Mucosa of descending colon (tissue), 3 donors: ENCODE results near the gene RAP1GDS1. TPM values are rescaled to one million over a fixed set of nuclear protein-coding genes. Genes with fewer than 3 reads are reported as not detected.

ENCODE experiments used
- ATAC-seq: fragments of 200-7000 bp; cut with Tn5 transposase; one replicate; pipeline ENCODE4 v1.9.1; 2020; ENCODE audit warnings: mild to moderate bottlenecking, moderate library complexity
- DNase-seq, 3 donors: peaks; one replicate each; pipeline ENCODE4 v3.0.0-alpha.2; 2020
- H3K36me3 ChIP-seq: fragments of 200-600 bp; one replicate; pipeline ENCODE4 v1.8.0; 2021; ENCODE audit warnings: low read depth, mild to moderate bottlenecking
- H3K4me1 ChIP-seq: fragments of 200-600 bp; one replicate; pipeline ENCODE4 v1.8.0; 2021; ENCODE audit warnings: low read depth, mild to moderate bottlenecking
- H3K4me3 ChIP-seq: fragments of 200-600 bp; one replicate; pipeline ENCODE4 v1.8.0; 2021; ENCODE audit warnings: mild to moderate bottlenecking
- H3K9me3 ChIP-seq: fragments of 200-600 bp; one replicate; pipeline ENCODE4 v1.8.0; 2021; ENCODE audit warnings: mild to moderate bottlenecking
- CTCF ChIP-seq: fragments of 200-600 bp; IDR thresholded peaks from one replicate; pipeline ENCODE4 v1.8.0; 2022; ENCODE audit warnings: antibody characterized with exemption, mild to moderate bottlenecking
- intact Hi-C, 2 donors: fragments of 100-400 bp; cut with DNase I in 1 of 2; cut with micrococcal nuclease in 1 of 2; formaldehyde crosslinking; loops; one replicate each; pipeline versions ENCODE4 v1.11.0 to v1.11.1; 2022; cut with DNase I, micrococcal nuclease
- total RNA-seq, 3 donors: library from RNA; stranded (reverse); fragmentation: NEBNext Ultra II Directional in 2 of 3; extraction: Animal tissue kit (Norgen Biotek cat#: 25700) in 2 of 3; gene quantifications; one replicate each; pipeline versions ENCODE4 v1.2.1 to v1.2.4, GENCODE V29; 2021 to 2023
- donor health status: DM: no; HTN: no; CAD: no; lungs with moderate emphysema.
- donor health status: DM: no; HTN: no; CAD: no.
- donor health status: DM: no; HTN: yes; CAD: no.

RAP1GDS1 gene
- total RNA-seq, 3 donors from 2014 or later: 28.4 to 37.5 (median 33.3) TPM

- Histone ChIP-seq H3K4me3 (no peak overlapping the region), H3K36me3 (no peaks in the 10 kb centered on the region), H3K4me1 (no peaks in the 10 kb centered on the region), H3K9me3 (no peaks in the 10 kb centered on the region)
- intact Hi-C loops: no loop called here
- no peak for ATAC-seq
- DNase-seq: no peak
- TF ChIP-seq CTCF: no peak
Observed at GRCh38 chr4:98381306-98381705, 120.1 kb downstream of the RAP1GDS1 start.

GRCh38 chr4:98383431-98384106 lies 122.4 kb downstream of the RAP1GDS1 start:
- H3K36me3 ChIP-seq: no peaks in the 10 kb centered on the region
- ATAC-seq: no peak
- no peak overlapping the region for H3K4me3 ChIP-seq
- no peak for DNase-seq
- no peaks in the 10 kb centered on the region for H3K4me1 ChIP-seq
- intact Hi-C loops: no loop called here
- no peaks in the 10 kb centered on the region for H3K9me3 ChIP-seq
- TF ChIP-seq CTCF: no peak

- no peak for DNase-seq
- TF ChIP-seq CTCF: no peak
Observed at GRCh38 chr4:98385831-98386230, 124.6 kb downstream of the RAP1GDS1 start.

GRCh38 chr4:98387345-98388026 lies 126.3 kb downstream of the RAP1GDS1 start:
- DNase-seq (no peak), ATAC-seq (no peak)
- no peaks in the 10 kb centered on the region for H3K4me1 ChIP-seq
- no peak overlapping the region for H3K4me3 ChIP-seq
- no peak for TF ChIP-seq CTCF
- intact Hi-C loops: no loop called here
- no peaks in the 10 kb centered on the region for H3K36me3 ChIP-seq
- no peaks in the 10 kb centered on the region for H3K9me3 ChIP-seq

More at GRCh38 chr4:98385831-98386230, 124.6 kb downstream of the RAP1GDS1 start:
- Histone ChIP-seq H3K36me3 (no peaks in the 10 kb centered on the region), H3K4me1 (no peaks in the 10 kb centered on the region), H3K9me3 (no peaks in the 10 kb centered on the region), H3K4me3 (no peak overlapping the region)
- intact Hi-C loops: no loop called here
- ATAC-seq: no peak

GRCh38 chr4:98394134-98394533 lies 132.9 kb downstream of the RAP1GDS1 start:
- Histone ChIP-seq H3K36me3 (no peaks in the 10 kb centered on the region), H3K9me3 (no peaks in the 10 kb centered on the region), H3K4me1 (no peaks in the 10 kb centered on the region), H3K4me3 (no peak overlapping the region)
- intact Hi-C loops: no loop called here
- DNase-seq (no peak), ATAC-seq (no peak)
- TF ChIP-seq CTCF: no peak
